ENCODE data around the gene CHEK1.
"Not testable (repeated sequence)": the region's sequence is repeated elsewhere in the genome, so short reads cannot be mapped to it uniquely, and the experiment has no call there.

CHEK1 gene

GRCh38 chr11:125701018-125701610 lies 76.2 kb downstream of the CHEK1 start:
- DNase-seq = no peak

GRCh38 chr11:125701858-125702621 lies 77.1 kb downstream of the CHEK1 start:
- no peak for DNase-seq

GRCh38 chr11:125704686-125705085 lies 79.7 kb downstream of the CHEK1 start:
- DNase-seq = not testable (repeated sequence)

GRCh38 chr11:125720781-125721180 lies 95.8 kb downstream of the CHEK1 start:
- DNase-seq = no peak

GRCh38 chr11:125724125-125724524 lies 99.2 kb downstream of the CHEK1 start:
- DNase-seq = peak; percentile 13
